GM19452 (cell line): ENCODE measurements around the gene NXPH2.
A peak's percentile ranks its signal among the peaks of the same experiment; 100 is the strongest.

Source experiments
- ATAC-seq: cut with Tn5 transposase; IDR thresholded peaks from one replicate; pipeline ENCODE4 v1.9.1; 2021; ENCODE audit not compliant: unreplicated experiment

NXPH2 gene

DNA sequence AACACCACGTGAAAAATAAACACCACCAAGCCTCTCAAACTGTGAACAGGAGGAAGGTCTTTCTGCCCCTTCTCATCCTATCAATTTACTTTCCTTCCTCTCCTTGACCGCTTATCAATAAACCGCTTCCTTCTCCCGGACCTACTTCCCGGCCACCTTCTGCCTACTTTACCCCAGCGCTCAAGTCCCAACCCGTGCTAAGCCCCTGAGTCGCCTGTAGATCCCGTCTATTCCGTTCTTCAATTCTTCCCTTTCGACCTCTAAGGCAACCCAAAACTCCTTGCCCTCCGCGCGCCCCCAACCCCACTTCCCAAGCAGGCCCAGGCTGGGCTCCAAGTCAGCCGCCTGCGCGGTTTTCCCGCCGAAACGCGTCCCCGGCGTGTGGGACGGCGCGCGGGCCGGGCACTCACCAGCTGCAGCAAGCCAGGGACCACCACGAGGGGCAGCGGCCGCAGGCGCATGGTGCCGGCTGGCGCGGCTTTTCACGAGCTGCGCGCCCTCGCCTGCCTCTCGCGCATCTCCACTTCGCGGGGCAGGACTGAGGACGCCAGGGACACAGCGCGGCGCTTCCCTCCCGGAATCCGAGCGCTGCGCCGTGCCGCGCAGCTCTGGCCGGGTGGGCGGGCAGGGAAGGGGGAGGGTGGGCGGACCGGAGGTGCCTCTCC lies at the start of gene NXPH2:
Gene NXPH2, minus strand, starts transcription at position 610 of the 665 bp plus-strand sequence. Its CDS starts 149 bp downstream, at position 461.
- no peak for ATAC-seq

DNA sequence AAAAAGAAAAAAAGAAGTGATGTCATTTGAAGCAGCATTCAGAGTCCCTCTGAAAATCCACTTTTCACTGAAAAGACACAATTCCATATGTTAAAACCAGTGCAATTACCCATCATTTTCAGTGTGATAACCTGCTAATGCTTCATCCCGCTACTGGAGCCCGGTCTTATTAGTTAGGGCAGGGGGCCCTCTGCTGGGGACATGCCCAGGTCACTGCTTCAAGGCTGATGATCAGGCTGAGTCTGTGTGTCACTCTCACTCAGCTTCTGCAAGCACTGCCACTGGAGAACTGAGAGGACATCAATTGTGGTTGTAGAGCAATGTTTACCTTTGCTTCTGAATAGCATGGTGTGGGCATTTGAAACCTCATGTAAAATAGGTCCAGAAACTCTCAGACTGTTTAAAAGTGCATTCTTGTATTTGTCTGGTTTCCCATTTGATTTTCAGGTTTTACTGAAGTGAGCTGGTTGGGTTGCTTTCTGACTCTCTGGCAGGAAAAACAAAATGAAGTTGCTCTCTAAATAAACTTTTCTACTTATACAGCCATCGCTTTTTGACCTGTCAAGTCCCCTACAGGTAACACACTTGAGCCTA lies 49.2 kb upstream of the NXPH2 start:
- peak; percentile 60 for ATAC-seq

DNA sequence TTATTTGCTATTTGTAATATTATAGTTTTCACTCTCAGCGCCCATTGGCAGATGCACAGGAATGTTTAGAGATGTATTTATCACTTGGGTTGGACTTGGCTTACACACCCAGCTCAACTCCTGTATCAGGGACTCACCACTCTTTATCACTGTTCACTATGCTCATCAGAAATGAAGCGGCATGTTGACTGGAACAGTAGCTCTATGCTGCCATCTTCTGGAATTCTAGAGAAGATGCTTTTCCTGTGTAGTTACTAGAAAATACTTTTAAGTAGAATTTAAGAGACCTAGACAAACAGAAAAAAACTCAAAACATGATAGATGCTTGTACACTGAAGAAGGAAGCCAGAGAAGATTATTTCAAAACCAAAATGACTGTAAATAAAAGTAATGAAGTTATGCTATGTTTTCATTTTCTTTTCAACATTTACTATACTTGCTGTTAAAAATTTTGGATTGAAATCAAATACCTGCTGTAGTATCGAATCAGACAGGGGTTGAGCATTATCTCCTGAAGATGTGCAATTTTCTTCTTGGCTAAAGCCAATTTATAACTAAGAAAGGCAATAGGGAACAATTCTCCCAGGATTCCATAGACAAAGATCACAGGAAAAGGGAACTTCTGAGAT lies 47.4 kb upstream of the NXPH2 start:
- peak; percentile 73 for ATAC-seq

DNA sequence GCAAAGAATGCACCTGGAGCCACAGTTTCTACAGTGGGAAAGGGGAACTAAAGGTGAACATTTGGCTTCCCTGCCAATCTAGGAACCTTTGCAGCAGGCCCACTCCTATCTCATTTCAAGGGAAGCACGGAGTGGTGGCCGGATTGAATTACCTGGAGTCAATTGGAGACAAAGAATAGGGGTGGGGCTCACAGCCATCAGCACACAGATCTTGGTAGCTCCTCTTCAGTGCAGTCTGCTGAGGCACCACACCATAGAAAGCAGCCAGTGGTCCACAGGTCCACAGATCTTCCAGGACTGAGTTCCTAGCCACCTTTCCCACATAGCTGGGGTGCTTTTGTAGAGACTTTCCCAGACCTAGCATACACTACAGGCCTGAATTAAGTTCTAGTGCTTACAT lies 43.5 kb upstream of the NXPH2 start:
- ATAC-seq = no peak

DNA sequence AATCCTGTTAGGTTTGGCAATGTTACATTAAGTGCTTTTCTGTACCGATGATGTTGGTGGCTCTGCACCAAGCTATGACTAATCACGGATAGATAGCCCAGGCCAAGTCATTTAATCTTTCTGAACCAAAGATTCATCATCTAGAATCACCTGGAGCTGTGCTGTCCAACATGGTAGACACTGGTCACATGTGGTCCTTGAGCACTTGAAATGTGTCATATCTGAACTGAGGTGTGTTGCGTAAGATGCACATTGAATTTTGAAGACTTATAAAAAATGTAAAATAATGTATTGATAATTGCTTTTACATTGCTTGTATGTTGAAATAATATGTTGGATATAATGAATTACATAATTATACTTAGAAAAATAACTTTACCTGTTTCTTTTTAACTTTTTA lies 39.8 kb upstream of the NXPH2 start:
- ATAC-seq = no peak

DNA sequence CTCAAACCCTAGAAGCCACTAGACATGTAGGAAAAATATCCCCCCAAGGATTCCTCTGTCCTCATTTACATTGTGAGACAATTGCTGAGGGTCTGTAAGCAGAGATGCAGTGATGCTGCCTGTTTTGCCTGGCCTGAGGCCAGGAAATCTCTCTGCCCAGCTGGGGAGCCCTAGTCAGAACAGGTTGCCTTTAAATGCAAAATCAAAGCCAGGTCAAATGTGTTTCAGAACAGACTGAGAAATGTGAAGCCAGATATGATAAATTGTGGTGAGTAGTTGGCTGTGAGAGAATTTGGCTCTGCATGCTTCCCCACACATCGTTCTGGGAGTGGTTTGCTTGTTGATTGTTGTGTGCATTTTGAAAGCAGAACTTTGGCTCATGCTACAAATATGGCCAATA lies 38.4 kb upstream of the NXPH2 start:
- no peak for ATAC-seq

DNA sequence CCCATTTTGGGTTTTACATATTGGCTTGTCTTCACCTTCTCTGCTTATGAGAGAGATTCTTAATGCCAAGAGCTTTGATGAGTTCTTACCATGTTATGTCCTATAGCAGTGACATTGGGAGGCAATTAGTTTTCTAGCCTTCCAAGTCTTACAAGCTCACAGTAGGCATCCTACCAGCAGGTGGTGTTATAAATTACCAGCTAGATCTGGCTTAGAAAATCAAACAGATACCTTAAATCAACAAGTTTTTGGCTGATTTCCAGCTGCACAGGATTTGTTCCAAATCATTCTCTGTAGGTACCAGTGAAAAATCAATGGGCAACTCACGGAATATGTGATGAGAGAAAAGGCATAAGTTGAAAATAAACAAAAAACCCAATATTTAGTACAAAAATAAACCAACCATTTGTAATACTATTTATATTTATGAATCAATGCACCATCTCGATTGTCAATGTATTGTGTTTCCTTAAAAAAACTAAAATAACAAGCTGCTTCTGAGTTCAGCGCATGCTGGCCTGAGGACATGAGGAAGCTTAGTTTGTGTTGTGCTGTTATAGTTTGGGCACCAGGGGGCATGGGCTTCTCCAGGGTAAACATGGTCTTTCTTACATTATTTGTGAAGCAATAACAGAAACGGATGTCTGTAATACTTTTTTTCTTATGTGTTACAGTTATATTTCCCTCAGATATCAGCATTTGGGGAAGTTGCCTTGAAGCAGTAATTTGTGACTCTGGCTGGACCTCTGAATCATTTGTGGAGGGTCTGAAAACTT lies 34.1 kb upstream of the NXPH2 start:
- ATAC-seq = no peak

DNA sequence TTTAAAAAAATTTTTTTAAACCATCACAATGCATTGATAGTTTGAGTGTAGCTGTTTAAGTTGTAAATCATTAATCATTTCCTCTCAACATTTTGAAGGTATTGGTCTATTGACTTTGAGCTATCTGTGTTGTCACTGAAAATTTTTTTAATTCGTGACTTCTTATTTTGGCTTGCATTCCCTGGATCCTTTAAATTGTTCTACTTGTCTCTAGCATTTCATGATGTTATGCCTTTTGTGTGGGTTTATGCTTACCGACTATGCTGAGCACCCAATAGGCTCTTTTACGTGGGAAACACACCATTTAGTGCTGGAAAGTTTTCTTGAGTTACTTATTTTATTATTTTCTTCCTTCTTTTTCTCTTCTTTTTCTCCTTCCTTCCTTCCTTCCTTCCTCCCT lies 31.2 kb upstream of the NXPH2 start:
- ATAC-seq = no peak

DNA sequence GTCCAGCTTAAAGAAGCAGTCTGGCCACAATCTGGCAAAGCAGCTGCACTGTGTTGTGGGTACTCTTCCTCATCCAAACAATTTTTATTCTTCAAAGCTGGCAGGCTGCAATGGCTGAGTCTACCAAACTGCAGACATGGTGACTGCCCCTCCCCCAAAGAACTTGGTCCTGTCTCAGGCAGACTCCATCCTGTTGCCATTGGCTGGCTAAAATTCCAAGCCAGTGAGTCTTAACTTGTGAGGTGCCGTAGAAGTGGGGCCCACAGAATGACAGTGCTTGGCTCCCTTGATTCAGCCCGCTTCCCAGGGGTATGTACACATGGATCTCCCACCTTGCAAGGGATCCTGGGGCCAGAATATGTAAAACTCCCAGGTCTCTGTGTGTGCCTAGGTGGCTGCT lies 14.5 kb upstream of the NXPH2 start:
- ATAC-seq = no peak

DNA sequence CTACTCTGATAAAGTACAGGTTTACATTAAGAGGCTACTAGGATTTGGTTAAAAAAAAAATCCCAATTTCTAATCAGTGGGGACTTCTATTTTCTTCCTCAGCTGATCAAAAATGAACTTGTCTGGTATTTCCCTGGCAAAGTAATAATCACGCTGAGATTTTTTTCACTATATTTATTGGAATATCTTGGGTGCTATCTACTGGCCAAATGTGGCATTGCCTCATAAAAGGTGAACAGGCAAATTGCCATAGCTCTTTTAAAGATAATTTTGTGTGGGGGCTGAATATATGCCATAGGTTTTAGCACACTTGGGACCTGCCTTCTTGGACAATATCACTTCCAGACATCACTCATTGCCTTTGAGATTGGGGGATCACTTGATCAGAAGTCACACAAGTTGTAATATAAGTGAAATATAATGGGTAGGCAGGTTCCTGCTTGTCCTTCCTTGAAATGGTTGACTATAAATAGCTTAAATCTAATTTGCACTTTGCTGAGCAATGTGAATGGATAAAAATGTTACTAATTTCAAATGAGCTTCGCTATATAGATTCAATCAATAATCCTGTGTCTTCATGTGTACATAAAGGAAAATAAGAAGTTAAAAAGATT lies 7.0 kb upstream of the NXPH2 start:
- ATAC-seq = no peak

DNA sequence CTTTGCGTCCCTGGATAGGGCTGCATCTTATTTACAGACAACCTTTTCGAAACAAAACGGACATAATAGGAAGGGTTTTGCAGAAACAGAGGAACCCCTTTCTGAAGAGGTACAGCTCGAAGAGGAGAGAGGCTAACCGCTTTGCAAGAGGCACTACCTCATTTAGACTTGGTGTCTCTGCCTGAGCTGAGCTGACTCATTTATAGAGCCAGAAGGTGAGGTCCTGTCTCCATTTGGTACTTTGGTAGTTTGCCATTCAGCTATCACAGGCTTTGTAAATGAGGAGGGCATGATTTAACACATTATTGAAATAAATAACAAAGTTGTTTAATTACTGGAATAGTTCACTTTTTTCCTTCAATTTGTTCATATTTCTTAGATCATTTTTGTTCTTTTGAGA lies 2.2 kb upstream of the NXPH2 start:
- ATAC-seq = no peak

DNA sequence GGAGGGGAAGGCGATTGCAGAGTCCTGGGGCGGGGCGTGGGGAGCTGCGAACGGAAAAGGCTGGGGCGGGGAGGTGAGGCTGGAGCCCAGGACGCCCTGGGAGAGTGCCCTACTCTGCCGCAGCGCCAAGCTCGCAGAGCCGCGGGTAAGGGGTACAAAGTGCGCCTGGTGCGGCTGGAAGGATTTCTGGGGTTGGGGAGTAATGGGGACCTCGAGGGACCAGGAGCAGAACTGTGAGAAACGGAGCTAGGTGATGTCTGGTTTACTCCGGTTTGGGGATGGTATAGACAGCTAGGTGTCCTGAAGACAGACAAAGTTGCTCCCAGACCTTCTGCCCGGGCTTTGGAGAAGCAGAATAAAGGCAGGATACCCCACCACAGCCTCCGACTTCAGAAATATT lies 718 bp upstream of the NXPH2 start:
- no peak for ATAC-seq

DNA sequence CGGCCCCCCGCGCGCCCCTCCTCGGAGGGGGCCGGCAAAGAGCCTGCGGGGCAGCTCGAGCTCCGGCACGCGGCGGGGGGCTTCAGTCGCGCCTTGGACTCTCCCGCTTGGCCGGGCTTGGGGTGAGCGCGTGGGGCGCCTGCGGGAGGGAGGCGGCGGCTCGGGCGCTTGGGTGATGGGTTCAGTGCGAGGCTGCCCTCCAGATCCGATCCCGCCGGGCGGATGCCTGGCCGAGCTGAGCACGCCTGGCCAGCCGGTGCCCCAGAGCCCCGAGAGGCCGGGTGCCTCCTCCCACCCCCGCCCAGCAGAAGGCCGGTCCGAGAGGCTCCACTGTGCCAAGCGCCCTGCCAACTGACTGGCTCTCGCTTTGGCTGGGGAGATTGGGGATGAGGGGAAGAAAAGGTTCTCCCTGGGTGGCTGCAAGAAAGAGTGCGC lies 273 bp upstream of the NXPH2 start:
- ATAC-seq = no peak

DNA sequence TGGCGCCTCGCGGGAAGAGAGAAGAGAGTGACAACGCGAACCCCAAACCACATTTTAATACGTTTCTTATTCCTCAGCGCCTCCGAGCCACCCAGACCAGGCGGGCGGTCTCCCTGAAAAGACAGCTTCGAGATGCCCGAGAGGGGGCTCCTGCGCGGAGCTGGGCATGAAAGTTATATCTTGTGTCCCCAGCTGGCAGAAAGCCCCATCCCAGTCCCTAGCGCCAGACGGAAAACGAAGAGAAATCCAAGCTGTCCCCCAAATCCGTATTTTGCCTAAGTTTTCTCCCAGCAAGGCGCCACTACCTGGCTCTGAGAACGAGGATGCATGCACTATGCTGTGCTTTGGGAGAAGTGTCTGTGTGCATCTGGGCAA lies 797 bp downstream of the NXPH2 start:
- no peak for ATAC-seq

DNA sequence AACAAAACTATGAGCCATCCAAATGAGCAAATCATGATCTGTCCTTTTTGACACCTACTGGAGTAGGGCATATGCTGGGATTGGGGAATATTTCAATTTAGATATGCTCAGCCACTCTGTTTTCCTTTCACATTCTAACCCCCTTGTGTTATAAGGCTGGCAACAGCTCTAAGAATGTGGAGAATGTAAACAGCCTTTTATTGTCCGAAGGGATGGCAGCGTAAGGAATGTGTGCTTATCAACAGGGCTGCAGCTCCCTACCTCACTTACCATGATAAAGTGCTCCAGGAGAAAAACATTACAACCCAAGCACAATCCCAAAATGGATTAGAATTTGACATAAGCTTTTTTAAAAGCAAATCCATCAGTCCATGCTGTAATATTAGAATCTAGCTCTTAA lies 2.2 kb downstream of the NXPH2 start:
- no peak for ATAC-seq

DNA sequence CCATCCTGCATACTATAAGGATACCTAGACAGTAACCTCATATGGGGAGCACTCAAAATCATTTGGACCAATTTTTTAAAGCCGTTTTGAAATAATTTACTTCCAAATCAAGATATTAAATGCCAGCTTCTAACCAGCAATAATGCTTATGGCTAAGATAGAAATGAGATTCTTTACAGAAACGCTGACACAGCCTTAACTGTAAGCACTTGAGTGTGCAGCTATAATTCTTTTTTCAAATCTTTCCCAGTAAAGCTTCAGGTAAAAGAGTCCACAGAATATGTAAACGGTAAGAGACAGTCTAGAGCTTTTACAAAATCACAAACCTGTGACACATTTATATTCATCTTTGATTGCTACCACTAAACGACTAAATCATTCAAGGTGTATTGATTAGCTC lies 4.5 kb downstream of the NXPH2 start:
- ATAC-seq = no peak

DNA sequence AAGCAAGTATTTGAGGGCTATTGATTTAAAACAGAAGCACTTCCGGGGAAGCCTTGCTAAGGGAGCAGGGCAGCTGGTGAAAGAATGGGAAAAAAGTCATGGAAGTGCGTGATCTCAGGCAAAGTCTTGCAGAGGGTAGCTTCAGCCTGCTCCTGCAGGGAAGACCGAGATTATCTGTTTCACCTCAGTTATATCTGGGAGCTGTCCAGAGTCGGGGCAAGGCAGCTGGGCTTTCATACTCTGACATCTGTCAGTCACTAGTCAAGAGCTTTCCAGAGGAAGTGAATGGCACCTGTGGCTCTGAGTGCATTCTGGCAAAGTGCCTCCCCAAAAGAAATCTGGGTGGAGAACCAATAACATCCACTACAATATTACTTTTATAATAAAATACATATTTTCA lies 8.7 kb downstream of the NXPH2 start:
- ATAC-seq = no peak

DNA sequence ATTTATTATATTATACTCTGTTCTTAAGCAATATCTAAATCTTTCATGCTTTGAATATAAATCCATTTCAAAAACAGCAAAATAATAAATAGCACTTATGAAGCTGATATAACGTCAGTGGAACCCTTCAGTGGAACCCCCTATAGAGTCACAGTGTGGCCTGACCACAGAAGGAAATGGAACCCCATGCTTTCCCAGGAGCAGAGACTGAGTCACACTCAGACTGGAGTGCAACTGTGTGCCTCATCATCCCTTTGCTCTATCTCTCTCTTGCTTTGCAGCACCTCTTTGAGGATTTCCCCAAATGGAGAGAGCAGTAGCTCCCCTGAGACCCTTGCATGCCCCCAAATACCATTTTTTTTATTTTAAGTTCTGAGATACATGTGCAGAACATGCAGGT lies 13.1 kb downstream of the NXPH2 start:
- ATAC-seq = no peak

DNA sequence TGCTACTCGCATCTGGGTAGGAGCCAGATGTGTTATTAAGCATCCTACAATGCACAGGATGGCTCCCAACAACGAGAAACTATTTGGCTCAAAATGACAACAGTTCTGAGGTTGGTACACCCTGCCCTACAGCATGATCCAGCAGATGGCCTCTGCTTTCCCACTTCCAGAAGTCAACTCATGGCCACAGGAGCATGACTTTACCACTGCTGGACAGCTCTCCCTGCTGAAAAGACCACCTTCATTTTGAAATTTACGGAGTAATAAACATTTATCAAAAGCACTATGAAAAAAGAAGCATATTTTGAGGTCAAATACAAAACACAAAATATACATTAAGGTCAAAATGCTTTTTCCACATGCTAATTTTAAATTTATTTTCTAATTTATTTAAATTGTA lies 13.7 kb downstream of the NXPH2 start:
- ATAC-seq = no peak

DNA sequence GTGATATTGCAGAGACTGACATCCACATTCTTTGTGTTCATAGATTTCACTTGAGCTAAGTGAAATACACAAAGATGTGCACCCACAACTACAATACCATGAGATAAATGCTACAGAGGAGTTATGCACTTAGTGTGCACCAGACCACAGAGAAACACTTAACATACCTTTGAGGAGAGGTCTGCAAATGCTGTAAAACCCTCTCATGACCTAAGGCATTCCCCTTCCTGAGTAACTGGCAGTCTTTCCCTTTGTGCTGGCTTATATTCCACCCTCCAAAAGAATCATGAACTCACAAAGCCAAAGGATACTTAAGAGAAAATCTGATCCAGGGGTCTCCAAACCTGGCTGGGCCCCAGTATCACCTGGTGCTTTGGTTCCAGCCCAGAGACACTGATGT lies 16.2 kb downstream of the NXPH2 start:
- no peak for ATAC-seq

DNA sequence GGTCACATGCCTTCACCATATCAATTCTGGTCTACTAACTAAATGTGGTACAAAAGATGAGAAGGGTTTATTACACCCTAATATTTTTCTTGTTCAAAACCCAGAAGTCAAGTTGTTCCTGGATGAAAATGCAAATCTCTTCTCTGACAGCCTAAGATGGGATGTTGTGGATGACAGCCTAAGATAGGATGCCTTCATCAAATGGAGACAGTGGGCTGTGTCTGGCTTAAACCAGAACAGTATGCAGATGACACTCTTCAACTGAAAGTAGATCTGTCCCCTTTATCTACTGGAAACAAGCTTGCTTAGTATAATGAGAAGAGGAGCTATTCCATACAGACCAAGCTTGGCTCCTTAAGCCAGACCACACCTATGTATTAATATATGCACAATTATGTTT lies 17.7 kb downstream of the NXPH2 start:
- no peak for ATAC-seq

DNA sequence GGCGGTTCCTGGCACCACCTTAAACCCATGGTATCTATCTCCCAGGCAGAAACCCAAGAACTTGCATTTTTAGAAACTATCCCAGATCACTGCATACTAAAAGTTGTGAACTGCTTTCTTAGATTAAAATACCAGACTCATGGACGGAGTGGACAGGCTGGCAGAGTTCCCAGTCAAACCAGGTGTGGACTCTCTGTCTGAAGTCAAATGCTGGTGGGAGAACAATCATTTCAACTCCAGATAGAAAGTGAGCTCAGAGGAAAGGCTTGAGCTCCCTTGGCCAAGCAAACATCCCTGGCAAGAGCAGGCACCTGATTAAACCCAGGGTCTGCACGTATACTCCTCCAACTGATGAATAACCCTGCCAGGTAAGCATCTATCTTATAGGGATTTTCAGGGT lies 19.5 kb downstream of the NXPH2 start:
- no peak for ATAC-seq
